ELF-1 (cell line): ENCODE measurements around the gene XPOT.

Experiments
- DNase-seq: peaks from one replicate; pipeline ENCODE4 v3.0.0-alpha.2; 2016; ENCODE audit warnings: low read depth, low spot score

The XPOT gene

GRCh38 chr12:64466178-64466577, 62.0 kb downstream of the XPOT start:
- DNase-seq, result no peak

DNA sequence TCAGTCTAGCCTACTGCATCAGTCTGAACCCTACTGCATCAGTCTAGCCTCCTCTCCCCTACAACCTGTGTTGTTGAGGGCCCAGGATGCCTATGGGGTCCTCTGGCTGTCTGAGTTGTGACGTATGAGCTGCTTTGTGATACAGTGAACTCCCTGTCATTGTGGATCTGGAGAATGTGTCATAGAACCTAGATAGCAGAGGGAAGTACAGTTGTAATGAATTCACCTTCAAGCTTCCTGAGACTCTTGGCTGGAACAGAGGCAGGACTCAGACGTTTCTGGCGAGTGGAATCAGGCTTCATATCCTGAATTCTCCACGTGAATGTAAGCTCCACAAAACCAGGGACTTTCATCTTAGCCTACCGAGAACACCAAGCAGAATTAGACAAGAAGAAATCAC, 64.8 kb downstream of the XPOT start:
- no peak for DNase-seq

DNA sequence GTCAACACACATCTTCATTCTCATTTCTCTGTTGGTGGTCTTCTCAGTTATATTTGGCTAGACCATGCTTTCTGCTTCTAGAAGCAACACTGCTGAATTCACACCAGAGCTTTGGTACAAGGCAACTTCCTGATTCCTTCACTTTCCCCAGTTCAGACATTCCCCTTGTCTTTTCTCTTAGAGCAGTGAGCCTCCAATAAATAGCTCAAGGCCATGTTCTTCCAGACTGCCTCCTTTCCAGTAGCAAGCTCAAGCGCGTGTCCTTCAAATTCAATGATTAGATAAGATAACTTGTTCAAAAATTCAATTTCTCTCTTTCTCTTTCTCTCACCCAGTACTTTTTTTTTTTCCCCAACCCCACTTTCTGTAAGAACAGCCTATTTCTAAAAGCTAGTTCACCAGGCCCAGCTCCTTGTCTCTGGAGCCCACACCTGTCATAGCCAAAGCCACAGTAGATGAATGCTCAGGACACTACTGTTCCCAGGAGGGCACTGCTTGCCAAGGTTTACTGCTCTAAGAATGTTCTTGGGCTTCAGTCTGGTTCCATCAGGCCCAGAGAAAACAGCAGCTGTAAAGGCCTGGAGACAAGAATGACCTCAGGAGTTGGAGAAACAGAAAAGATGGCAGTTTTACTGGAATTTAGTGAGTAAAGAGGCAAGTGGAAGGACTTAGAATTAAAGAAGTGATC, 65.4 kb downstream of the XPOT start:
- no peak for DNase-seq

- no peak for DNase-seq
Observed at GRCh38 chr12:64470495-64470894, 66.3 kb downstream of the XPOT start.

- DNase-seq, result no peak
Observed at GRCh38 chr12:64473176-64473575, 69.0 kb downstream of the XPOT start.

- DNase-seq, result no peak
Observed at GRCh38 chr12:64475518-64475917, 71.3 kb downstream of the XPOT start.

GRCh38 chr12:64476844-64477243, 72.7 kb downstream of the XPOT start:
- DNase-seq, result no peak

DNA sequence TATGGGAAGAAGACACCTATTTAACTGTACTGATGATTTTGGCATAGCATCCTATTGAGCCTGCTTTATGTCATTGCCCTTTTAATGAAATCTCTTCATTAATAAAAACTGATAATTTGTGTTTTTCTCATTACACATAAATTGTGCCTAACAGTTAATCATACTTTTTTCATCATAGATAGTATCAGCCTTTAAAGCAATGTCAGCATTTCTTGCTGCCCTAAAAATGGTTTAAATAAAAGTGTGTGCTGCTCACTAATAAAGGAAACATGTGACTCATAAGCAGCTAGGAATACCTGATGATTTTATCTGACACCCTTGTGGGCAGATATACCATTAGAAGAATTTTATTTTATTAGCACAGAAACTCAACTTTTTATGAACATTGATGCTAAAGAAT, 74.5 kb downstream of the XPOT start:
- DNase-seq, result no peak

GRCh38 chr12:64480148-64480547, 76.0 kb downstream of the XPOT start:
- DNase-seq, result no peak

DNA sequence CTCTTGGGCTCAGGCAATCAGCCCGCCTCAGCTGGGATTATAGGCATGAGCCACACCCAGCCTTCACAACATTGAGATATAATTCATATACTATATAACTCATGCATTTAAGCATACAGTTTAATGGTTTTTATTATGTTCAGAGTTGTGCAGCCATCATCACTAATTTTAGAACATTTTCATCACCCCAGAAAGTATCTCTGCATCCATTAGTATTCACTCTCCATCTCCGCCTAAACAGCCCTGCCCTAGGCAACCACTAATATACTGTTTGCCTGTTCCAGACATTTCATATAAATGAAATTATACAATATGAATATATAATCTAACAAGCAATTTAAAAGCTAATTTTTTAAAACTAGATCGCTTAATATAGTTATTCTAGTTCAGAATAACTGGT, 82.5 kb downstream of the XPOT start:
- no peak for DNase-seq

DNA sequence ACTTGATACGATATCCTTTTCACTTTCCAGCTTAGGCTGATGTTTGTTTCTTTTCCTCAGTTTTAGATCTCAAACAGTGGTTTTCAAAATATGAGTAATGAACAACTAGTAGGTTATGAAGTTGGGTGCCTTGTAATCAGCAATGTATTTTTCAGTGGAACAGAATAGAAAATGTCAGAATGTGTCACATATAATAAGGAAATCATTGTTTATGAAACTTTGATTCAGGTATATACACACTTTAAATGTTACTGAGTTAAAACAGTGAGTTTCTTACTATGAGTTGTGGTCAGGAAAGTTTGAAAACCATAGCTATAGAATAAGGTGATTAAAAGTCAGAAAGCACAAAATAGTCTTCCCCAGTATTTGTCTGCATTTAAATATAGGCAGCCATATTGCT, 87.5 kb downstream of the XPOT start:
- no peak for DNase-seq

- DNase-seq, result no peak
Observed at GRCh38 chr12:64493513-64493912, 89.3 kb downstream of the XPOT start.

DNA sequence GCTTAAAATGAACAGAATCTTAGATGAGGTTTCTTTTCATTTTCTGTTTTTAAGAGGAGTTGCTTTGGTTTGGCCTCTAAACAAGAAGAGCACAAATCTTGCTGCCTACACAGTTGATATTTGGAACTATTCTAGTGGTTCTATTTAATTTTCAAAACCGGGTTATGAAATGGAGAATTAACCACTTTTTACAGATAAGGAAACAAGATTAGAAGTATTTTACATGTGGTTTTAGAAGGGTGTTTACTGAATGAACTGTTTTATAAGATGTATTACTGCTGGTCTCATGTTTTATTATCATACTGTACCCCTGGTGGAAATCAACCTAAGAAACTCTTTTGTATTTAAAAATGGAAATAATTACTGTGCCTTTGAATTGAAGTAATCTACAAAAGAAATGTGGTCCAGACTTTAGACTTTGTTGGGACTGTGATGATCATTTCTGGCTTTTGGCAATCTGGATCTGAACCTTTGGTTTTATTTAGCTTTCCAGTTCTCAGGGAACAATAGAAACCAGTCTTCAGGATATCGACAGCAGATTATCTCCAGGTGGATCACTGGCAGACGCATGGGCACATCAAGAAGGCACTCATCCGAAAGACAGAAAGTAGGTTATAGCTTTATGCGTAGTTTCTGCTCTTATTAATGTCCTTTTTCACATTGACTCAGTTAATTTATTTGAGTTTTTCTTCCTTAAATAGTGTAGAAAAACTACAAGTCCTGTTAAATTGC, 91.0 kb downstream of the XPOT start:
- DNase-seq, result no peak

DNA sequence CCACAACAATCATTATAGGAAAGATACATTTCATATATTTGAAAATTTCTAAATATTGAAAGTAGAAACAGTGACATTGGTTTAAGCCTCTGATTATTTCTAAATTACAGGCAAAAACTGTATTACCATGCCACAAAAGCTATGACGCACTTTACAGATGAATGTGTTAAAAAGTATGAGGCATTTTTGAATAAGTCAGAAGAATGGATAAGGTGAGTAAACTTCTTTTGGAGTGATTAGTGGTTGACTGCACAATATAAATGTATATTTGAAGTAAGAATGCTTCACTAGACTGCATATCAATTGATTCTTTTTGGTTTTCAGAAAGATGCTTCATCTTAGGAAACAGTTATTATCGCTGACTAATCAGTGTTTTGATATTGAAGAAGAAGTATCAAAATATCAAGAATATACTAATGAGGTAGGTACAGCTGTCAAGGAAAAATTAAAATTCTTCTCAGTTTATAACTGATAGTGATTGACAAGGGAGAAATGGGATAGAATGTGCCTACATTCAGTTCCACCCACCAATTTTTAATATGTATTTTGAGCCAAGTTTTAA, 92.7 kb downstream of the XPOT start:
- DNase-seq, result no peak

GRCh38 chr12:64497484-64497883, 93.3 kb downstream of the XPOT start:
- no peak for DNase-seq

DNA sequence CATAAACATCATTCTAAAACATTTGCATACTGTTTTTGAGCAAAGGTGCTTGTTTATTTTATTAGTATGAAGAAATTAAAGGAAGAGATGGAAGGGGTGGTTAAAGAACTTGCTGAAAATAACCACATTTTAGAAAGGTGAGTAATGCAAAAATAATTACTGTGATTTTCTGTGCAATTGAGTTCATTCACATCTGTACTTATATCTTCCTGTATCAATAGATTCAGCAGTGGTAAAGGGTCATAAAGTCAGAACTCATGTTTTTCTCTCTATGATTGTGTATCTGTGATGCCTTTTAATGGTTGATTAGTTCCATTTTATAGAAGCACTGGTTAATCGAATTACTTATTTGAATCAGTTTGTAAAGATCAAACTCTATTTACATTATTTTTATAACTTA, 93.7 kb downstream of the XPOT start:
- no peak for DNase-seq

DNA sequence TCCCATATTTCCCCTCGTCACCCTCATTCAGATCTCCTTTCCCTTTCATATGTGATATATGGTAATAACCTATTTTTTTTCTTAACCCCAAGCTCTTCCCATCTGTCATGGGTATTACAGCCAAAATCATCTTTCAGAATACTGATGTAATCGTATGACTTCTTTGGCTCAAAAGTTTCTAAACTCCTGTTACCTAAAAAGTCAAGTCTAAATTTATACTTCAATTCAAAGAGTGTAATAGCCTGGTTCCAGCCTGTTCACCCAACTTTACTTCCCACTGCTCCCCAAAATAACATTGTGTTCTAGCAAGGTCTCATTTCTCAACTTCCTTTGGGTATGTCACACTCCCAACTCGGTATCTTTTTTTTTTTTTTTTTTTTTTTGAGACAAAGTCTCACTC, 96.2 kb downstream of the XPOT start:
- no peak for DNase-seq
